Activated naive CD4-positive, alpha-beta T cell treated with anti-CD3 and anti-CD28 coated beads, Interleukin-2, amount 50 U/mL, for 24 hours (primary cell): Measurements from ENCODE around the gene EMSY.

Experiments used
- H3K27ac Mint-ChIP-seq: one replicate; pipeline ENCODE4 v1.8.0; 2021; ENCODE audit warnings: mild to moderate bottlenecking, mixed read lengths
- H3K27me3 Mint-ChIP-seq: one replicate; pipeline ENCODE4 v1.8.0; 2021; ENCODE audit warnings: mixed read lengths
- H3K36me3 Mint-ChIP-seq: one replicate; pipeline ENCODE4 v1.8.0; 2021; ENCODE audit warnings: mixed read lengths
- H3K4me1 Mint-ChIP-seq: one replicate; pipeline ENCODE4 v1.8.0; 2021; ENCODE audit warnings: mixed read lengths
- H3K4me3 Mint-ChIP-seq: one replicate; pipeline ENCODE4 v1.8.0; 2021; ENCODE audit warnings: mild to moderate bottlenecking, mixed read lengths
- H3K9me3 Mint-ChIP-seq: one replicate; pipeline ENCODE4 v1.8.0; 2021; ENCODE audit warnings: mixed read lengths

The EMSY gene

GRCh38 chr11:76524919-76525318 is 80.1 kb downstream of the EMSY start:
- Mint-ChIP-seq H3K36me3 (peaks cover 25% of the 10 kb centered on the region), H3K27ac (no peak overlapping the region), H3K4me3 (no peak overlapping the region), H3K9me3 (no peaks in the 10 kb centered on the region), H3K27me3 (no peaks in the 10 kb centered on the region), H3K4me1 (no peaks in the 10 kb centered on the region)

GRCh38 chr11:76526878-76527277 is 82.1 kb downstream of the EMSY start:
- no peak overlapping the region for H3K4me3 Mint-ChIP-seq
- no peaks in the 10 kb centered on the region for H3K4me1 Mint-ChIP-seq
- H3K27me3 Mint-ChIP-seq, result no peaks in the 10 kb centered on the region
- no peaks in the 10 kb centered on the region for H3K9me3 Mint-ChIP-seq
- peaks cover 27% of the 10 kb centered on the region for H3K36me3 Mint-ChIP-seq
- H3K27ac Mint-ChIP-seq, result no peak overlapping the region

GRCh38 chr11:76542436-76542835 is 97.6 kb downstream of the EMSY start:
- Mint-ChIP-seq H3K9me3 (no peaks in the 10 kb centered on the region), H3K4me3 (no peak overlapping the region), H3K36me3 (peaks cover 30% of the 10 kb centered on the region), H3K27ac (no peak overlapping the region), H3K4me1 (no peaks in the 10 kb centered on the region), H3K27me3 (no peaks in the 10 kb centered on the region)

DNA sequence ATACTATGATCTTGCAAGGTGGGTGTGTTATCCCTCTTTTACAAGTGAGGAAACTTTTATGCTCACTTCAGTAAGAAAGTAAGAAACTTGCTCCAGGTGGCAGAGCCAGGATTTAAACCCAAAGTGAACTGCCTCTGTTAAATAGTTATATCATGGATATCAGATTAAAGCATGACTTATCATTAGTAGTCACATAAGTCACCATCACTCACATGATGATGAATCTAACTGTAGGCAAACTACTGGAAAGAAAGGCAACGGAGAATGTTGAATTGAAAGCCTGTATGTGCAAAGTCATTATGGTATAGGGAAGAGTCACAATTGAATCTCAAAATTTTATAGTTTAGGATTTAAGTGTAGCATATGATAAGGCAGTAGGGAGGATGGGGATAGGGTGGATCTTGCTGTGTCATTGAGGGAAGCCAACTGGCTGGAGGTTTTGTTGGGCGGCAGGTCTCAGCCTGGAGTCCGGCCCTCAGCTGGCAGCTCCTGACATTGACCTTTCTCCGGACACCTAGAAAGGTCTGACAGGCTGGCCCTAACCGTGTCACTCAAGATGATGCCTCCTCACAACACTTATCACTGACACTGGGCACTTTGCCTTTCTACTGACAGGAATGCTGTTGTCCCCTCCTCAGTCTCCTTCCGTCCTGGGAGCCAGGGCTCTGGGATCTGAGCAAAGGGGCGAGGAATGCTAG is 98.3 kb downstream of the EMSY start:
- Mint-ChIP-seq H3K36me3 (peaks cover 27% of the 10 kb centered on the region), H3K27me3 (no peaks in the 10 kb centered on the region), H3K4me1 (no peaks in the 10 kb centered on the region), H3K27ac (no peak overlapping the region), H3K4me3 (no peak overlapping the region), H3K9me3 (no peaks in the 10 kb centered on the region)

DNA sequence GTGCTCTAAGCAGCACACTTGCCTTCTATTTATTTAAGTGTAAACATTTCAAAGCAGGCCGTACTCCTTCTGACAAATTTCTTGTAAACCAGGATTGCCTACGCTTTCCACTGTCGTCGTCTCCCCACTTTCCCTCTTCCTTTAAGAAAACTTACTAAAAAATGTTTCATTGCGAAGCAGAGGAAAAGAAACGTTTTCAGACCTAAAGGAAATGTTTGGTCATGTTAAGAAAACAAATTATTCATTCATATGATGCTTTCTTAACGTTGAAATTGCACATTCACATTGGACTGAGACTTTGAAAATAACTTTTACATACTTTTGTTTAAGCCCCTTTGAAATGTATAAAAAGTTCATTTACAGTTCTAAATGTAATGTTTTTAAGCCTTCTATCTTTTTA is 106.0 kb downstream of the EMSY start:
- no peaks in the 10 kb centered on the region for H3K9me3 Mint-ChIP-seq
- H3K27ac Mint-ChIP-seq, result peak overlapping the region; percentile 46
- no peaks in the 10 kb centered on the region for H3K4me1 Mint-ChIP-seq
- peaks cover 16% of the 10 kb centered on the region for H3K36me3 Mint-ChIP-seq
- H3K4me3 Mint-ChIP-seq, result no peak overlapping the region
- no peaks in the 10 kb centered on the region for H3K27me3 Mint-ChIP-seq

GRCh38 chr11:76551400-76551799 is 106.6 kb downstream of the EMSY start:
- Mint-ChIP-seq H3K4me1 (no peaks in the 10 kb centered on the region), H3K4me3 (no peak overlapping the region), H3K27me3 (no peaks in the 10 kb centered on the region), H3K9me3 (no peaks in the 10 kb centered on the region), H3K36me3 (peaks cover 12% of the 10 kb centered on the region), H3K27ac (no peak overlapping the region)

DNA sequence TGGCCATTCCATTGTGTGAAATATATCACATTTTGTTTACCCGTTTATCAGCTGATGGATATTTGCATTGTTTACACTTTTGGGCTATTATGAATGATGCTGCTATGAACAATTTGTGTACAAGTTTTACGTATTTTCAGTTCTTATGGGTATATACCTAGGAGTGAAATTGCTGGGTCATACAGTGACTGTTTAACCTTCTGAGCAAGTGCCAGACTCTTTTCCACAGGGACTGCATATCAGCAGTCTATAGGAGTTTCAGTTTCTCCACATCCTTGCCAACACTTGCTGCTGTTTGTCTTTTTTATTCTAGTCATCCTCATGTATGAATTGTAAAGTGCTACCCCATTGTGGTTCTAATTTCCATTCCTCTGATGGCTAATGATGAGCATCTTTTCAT is 108.2 kb downstream of the EMSY start:
- Mint-ChIP-seq H3K27me3 (no peaks in the 10 kb centered on the region), H3K4me1 (no peaks in the 10 kb centered on the region), H3K9me3 (no peaks in the 10 kb centered on the region), H3K36me3 (peaks cover 9% of the 10 kb centered on the region), H3K27ac (no peak overlapping the region), H3K4me3 (no peak overlapping the region)

DNA sequence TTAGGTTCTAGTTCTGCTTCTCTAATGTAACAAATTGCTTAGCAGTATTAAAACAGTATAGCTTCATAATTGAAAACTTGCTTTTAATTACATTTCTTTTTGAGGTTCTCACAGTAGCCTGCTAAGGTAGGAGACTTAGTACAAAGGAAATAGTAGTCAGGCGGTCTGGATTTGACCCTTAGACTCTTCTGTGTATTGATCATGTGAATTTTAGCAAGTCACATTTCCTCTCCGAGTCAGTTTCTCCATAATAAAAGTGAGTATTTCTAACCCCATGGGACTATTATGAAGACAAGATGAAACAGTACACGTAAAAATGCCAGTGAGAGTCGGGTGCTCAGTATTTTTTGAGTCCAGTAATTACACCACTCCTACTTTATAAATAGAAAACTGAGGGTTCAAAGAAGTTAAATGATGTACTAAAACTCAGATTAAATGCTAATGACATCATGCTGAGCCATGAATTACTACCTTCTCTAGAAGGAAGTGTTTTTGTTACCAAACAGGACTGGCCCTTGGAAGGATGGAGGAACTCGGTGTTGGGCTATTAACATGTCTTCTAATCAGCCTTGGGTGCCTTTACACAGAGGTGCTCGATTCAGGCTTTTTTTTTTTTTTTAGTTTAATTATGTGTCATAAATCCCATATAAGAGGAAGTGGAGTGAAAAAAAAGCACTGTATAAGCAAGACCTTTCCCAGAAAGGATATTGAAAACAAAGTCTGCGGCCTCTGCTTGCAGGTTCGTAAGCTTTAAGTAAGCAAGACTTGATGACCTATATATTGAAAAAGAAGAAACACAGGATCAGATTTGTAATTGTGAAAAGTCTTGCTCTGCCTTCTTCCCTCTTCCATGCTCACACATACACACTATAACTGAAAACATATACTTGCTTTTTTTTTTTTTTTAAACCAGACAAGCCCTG is 109.0 kb downstream of the EMSY start:
- H3K9me3 Mint-ChIP-seq, result no peaks in the 10 kb centered on the region
- H3K36me3 Mint-ChIP-seq, result peaks cover 9% of the 10 kb centered on the region
- H3K4me3 Mint-ChIP-seq, result no peak overlapping the region
- H3K27ac Mint-ChIP-seq, result no peak overlapping the region
- no peaks in the 10 kb centered on the region for H3K4me1 Mint-ChIP-seq
- H3K27me3 Mint-ChIP-seq, result no peaks in the 10 kb centered on the region

DNA sequence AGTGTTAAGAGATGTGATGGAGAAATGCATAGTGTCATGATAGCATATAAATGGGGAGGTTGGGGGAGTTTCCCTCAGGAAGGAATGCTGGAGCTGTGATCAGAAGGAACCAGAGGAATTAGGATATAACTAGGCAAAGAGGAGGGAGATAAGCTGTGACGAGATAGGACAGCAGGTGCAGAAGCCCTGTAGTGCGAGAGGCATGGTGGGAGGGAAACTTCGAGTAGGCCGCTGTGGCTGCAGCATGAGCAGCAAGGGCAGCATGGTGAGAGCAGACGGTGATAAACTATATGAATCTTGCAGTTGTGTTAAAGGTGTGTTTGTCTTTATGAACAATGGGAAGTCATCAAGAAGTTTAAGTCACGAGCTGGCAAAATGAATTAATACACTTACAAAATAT is 109.9 kb downstream of the EMSY start:
- Mint-ChIP-seq H3K36me3 (peaks cover 4% of the 10 kb centered on the region), H3K27ac (no peak overlapping the region), H3K9me3 (no peaks in the 10 kb centered on the region), H3K4me1 (no peaks in the 10 kb centered on the region), H3K27me3 (no peaks in the 10 kb centered on the region), H3K4me3 (no peak overlapping the region)

DNA sequence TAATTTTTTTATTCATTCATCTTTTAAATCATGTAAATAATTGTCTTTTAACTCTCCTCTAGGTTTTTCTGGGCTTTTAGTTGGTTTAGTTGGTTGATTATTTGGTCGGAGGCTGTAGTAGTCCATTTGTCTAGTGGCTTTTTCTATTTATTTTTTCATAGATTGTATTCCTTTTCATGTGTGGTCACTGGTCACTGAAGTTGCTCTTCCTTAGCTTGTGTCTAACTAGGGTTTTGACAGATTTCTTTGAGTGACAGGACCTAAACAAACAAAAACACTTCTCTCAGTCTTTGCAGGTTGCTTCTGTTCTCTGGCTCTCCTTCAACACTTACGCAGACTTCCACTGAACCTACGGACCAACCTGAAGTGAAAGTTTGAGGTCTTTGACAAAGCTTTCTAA is 112.6 kb downstream of the EMSY start:
- Mint-ChIP-seq H3K36me3 (no peaks in the 10 kb centered on the region), H3K9me3 (no peaks in the 10 kb centered on the region), H3K27me3 (peaks cover 5% of the 10 kb centered on the region), H3K4me1 (no peaks in the 10 kb centered on the region), H3K27ac (no peak overlapping the region), H3K4me3 (no peak overlapping the region)

- Mint-ChIP-seq H3K4me3 (no peak overlapping the region), H3K27me3 (peaks cover 5% of the 10 kb centered on the region), H3K4me1 (no peaks in the 10 kb centered on the region), H3K27ac (no peak overlapping the region), H3K36me3 (no peaks in the 10 kb centered on the region), H3K9me3 (no peaks in the 10 kb centered on the region)
These were observed 113.7 kb downstream of the EMSY start for GRCh38 chr11:76558473-76558872.

- no peaks in the 10 kb centered on the region for H3K4me1 Mint-ChIP-seq
- no peak overlapping the region for H3K27ac Mint-ChIP-seq
- H3K9me3 Mint-ChIP-seq, result no peaks in the 10 kb centered on the region
These were observed 114.1 kb downstream of the EMSY start for GRCh38 chr11:76558891-76559290.

GRCh38 chr11:76559346-76559745 is 114.5 kb downstream of the EMSY start:
- peaks cover 11% of the 10 kb centered on the region for H3K27me3 Mint-ChIP-seq
- no peaks in the 10 kb centered on the region for H3K36me3 Mint-ChIP-seq
- no peaks in the 10 kb centered on the region for H3K9me3 Mint-ChIP-seq
- no peak overlapping the region for H3K4me3 Mint-ChIP-seq
- H3K4me1 Mint-ChIP-seq, result no peaks in the 10 kb centered on the region
- H3K27ac Mint-ChIP-seq, result no peak overlapping the region

More at GRCh38 chr11:76558891-76559290, 114.1 kb downstream of the EMSY start:
- no peak overlapping the region for H3K4me3 Mint-ChIP-seq
- H3K36me3 Mint-ChIP-seq, result no peaks in the 10 kb centered on the region
- H3K27me3 Mint-ChIP-seq, result peaks cover 7% of the 10 kb centered on the region

DNA sequence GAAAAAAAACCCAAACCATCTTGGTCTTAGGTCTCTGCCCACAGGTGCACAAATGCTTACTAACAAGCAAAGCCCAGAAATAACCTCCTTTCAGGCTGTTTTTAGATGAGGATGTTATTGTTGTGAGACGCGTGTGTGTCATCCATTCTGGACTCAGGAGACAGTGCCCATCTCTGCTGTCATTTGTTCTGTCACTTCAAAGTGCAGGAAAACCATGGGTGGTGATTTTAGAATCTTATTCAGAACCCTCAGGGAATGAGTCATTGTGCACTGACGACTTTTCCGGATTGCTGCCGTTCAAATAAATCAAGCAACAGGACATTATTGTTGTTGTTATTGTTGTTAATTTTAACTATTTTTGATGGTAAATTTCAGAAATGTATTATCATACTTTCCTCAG is 115.4 kb downstream of the EMSY start:
- H3K4me1 Mint-ChIP-seq, result no peaks in the 10 kb centered on the region
- H3K27ac Mint-ChIP-seq, result no peak overlapping the region
- H3K4me3 Mint-ChIP-seq, result no peak overlapping the region
- H3K27me3 Mint-ChIP-seq, result peaks cover 14% of the 10 kb centered on the region
- H3K36me3 Mint-ChIP-seq, result no peaks in the 10 kb centered on the region
- no peaks in the 10 kb centered on the region for H3K9me3 Mint-ChIP-seq

- Mint-ChIP-seq H3K27me3 (peaks cover 14% of the 10 kb centered on the region), H3K27ac (no peak overlapping the region), H3K36me3 (no peaks in the 10 kb centered on the region), H3K4me3 (no peak overlapping the region), H3K9me3 (no peaks in the 10 kb centered on the region), H3K4me1 (no peaks in the 10 kb centered on the region)
These were observed 116.4 kb downstream of the EMSY start for GRCh38 chr11:76561245-76561644.

GRCh38 chr11:76562541-76562940 is 117.7 kb downstream of the EMSY start:
- H3K27ac Mint-ChIP-seq, result no peak overlapping the region
- H3K4me3 Mint-ChIP-seq, result no peak overlapping the region
- H3K9me3 Mint-ChIP-seq, result no peaks in the 10 kb centered on the region
- peaks cover 14% of the 10 kb centered on the region for H3K27me3 Mint-ChIP-seq
- H3K36me3 Mint-ChIP-seq, result no peaks in the 10 kb centered on the region
- no peaks in the 10 kb centered on the region for H3K4me1 Mint-ChIP-seq
